Esophagus (tissue), 2 donors: ENCODE measurements around the gene RBMS1. TPM values are rescaled to one million over a fixed set of nuclear protein-coding genes. Genes with fewer than 3 reads are reported as not detected.

Experiments
- H3K27ac ChIP-seq, 2 donors: one replicate each; pipeline ENCODE4 v1.5.1; 2013; ENCODE audit warnings: low read depth in 2 of 2, mild to moderate bottlenecking in 2 of 2, inconsistent platforms in 1 of 2, low read length in 1 of 2, moderate library complexity in 1 of 2
- H3K27me3 ChIP-seq, 2 donors: one replicate each; pipeline ENCODE4 v1.6.1; 2013; ENCODE audit warnings: low read length in 2 of 2, control low read depth in 1 of 2, mild to moderate bottlenecking in 1 of 2; ENCODE audit not compliant: insufficient read depth in 2 of 2, control insufficient read depth in 1 of 2
- H3K36me3 ChIP-seq, 2 donors: one replicate each; pipeline ENCODE4 v1.6.1; 2013; ENCODE audit warnings: low read length in 1 of 2; ENCODE audit not compliant: control insufficient read depth in 2 of 2, insufficient read depth in 2 of 2
- H3K4me1 ChIP-seq, 2 donors: one replicate each; pipeline ENCODE4 v1.6.1; 2013; ENCODE audit warnings: low read length in 1 of 2; ENCODE audit not compliant: control insufficient read depth in 2 of 2, insufficient read depth in 2 of 2
- H3K4me3 ChIP-seq, 2 donors: one replicate each; pipeline ENCODE4 v1.5.1; 2013; ENCODE audit warnings: low read length in 2 of 2, mild to moderate bottlenecking in 2 of 2, low read depth in 1 of 2, moderate library complexity in 1 of 2
- H3K9me3 ChIP-seq, 2 donors: one replicate each; pipeline ENCODE4 v1.6.1; 2013; ENCODE audit warnings: mild to moderate bottlenecking in 2 of 2, low read depth in 1 of 2, low read length in 1 of 2, moderate library complexity in 1 of 2; ENCODE audit not compliant: control insufficient read depth in 2 of 2, insufficient read depth in 1 of 2
- WGBS, 2 donors: extraction: QIAGEN DNeasy Blood & Tissue Kit; methylation state at CpG; one replicate each; pipeline ENCODE4 v1.1.7; 2013; 5-methylcytosine and 5-hydroxymethylcytosine counted together
- polyA plus RNA-seq, 2 donors: library from polyadenylated mRNA; stranded (reverse); fragments of 200-250 nt; gene quantifications; one replicate each; pipeline ENCODE4 v1.2.3, GENCODE V29; 2013
- donor health status: healthy with polysubstance abuse.
- donor health status: Bipolar disorder and iron deficiency.

RBMS1 gene
- polyA plus RNA-seq, 2 donors, result 18.1 to 23.6 TPM

- Histone ChIP-seq H3K27ac (no peak overlapping the region), H3K4me1 (peaks cover 0 to 4% of the 10 kb centered on the region in 2 donors), H3K27me3 (no peaks in the 10 kb centered on the region), H3K36me3 (peaks cover 0 to 2% of the 10 kb centered on the region in 2 donors), H3K4me3 (no peak overlapping the region), H3K9me3 (no peaks in the 10 kb centered on the region)
- WGBS, 2 donors, result 69 to 73% methylated on average over 2 of the region's 2 CpGs
Measured at GRCh38 chr2:160315337-160315736, 178.3 kb downstream of the RBMS1 start.

GRCh38 chr2:160310118-160310828 lies 183.3 kb downstream of the RBMS1 start:
- Histone ChIP-seq H3K27ac (no peak overlapping the region), H3K9me3 (no peaks in the 10 kb centered on the region), H3K4me1 (no peaks in the 10 kb centered on the region), H3K36me3 (peaks cover 0 to 2% of the 10 kb centered on the region in 2 donors), H3K27me3 (no peaks in the 10 kb centered on the region), H3K4me3 (no peak overlapping the region)
- 69 to 73% methylated on average over 8 of the region's 8 CpGs for whole genome bisulfite sequencing, 2 donors

- Histone ChIP-seq H3K36me3 (peaks cover 0 to 2% of the 10 kb centered on the region in 2 donors), H3K27ac (no peak overlapping the region), H3K27me3 (no peaks in the 10 kb centered on the region), H3K4me3 (no peak overlapping the region), H3K4me1 (no peaks in the 10 kb centered on the region), H3K9me3 (no peaks in the 10 kb centered on the region)
Measured at GRCh38 chr2:160309585-160309984, 184.0 kb downstream of the RBMS1 start.

DNA sequence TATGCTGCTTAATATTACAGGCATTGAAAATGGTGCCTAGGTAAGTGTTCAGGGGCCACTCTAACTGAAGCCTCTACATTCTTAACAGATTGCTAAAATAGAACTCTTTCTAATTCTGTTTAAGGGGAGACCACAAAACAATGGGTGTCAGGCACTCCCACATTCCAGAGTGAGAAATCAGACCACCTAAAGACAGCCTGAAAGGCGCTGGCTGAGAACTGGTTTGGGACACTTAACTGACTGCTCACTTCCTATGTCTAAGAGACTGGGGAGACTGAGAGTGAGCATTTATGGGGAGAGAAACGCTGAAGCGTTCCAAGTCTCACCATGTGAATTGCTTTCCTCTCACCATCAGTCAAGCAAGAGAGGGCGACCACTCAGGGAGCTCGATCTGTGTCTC lies 184.7 kb downstream of the RBMS1 start:
- H3K9me3 ChIP-seq, result no peaks in the 10 kb centered on the region
- no peaks in the 10 kb centered on the region for H3K27me3 ChIP-seq
- no peak overlapping the region for H3K27ac ChIP-seq
- peaks cover 0 to 2% of the 10 kb centered on the region in 2 donors for H3K36me3 ChIP-seq
- H3K4me1 ChIP-seq, result no peaks in the 10 kb centered on the region
- WGBS, 2 donors, result 92 to 93% methylated on average over 5 of the region's 5 CpGs
- no peak overlapping the region for H3K4me3 ChIP-seq

GRCh38 chr2:160308476-160308875 lies 185.1 kb downstream of the RBMS1 start:
- H3K4me3 ChIP-seq, result no peak overlapping the region
- H3K36me3 ChIP-seq, result peaks cover 0 to 2% of the 10 kb centered on the region in 2 donors
- no peaks in the 10 kb centered on the region for H3K27me3 ChIP-seq
- no peak overlapping the region for H3K27ac ChIP-seq
- H3K9me3 ChIP-seq, result no peaks in the 10 kb centered on the region
- 97 to 98% methylated on average over 3 of the region's 3 CpGs for WGBS, 2 donors
- H3K4me1 ChIP-seq, result no peaks in the 10 kb centered on the region

- H3K9me3 ChIP-seq, result no peaks in the 10 kb centered on the region
- WGBS, 2 donors, result 73 to 74% methylated on average over 10 of the region's 10 CpGs
- peaks cover 0 to 2% of the 10 kb centered on the region in 2 donors for H3K36me3 ChIP-seq
- H3K4me1 ChIP-seq, result no peaks in the 10 kb centered on the region
- no peak overlapping the region for H3K4me3 ChIP-seq
- no peak overlapping the region for H3K27ac ChIP-seq
- no peaks in the 10 kb centered on the region for H3K27me3 ChIP-seq
Measured at GRCh38 chr2:160306985-160307384, 186.6 kb downstream of the RBMS1 start.

DNA sequence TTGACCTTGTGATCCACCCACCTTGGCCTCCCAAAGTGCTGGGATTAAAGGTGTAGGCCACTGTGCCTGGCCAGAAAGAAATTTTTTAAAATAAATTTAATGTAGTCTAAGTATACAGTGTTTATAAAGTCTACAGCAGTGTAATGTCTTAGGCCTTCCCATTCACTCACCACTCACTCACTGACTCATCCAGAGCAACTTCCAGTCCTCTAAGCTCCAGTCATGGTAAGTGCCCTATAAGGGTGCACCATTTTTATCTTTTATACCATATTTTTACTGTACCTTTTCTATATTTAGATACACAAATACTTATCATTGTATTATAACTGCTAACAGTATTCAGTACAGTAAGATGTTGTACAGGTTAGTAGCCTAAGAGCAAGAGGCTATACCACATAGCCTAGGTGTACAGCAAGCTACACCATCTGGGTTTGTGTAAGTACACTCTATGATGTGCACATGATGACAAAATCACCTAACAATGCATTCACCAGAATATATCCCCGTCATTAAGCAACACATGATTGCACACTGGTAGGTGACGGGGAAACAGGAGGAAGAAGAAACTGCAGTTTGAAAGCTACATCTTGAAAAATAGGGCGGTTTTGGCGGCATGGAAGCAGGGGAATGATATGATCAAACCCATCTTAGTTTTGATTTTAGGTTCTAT lies 188.4 kb downstream of the RBMS1 start:
- H3K36me3 ChIP-seq, result peaks cover 0 to under 1% of the 10 kb centered on the region in 2 donors

DNA sequence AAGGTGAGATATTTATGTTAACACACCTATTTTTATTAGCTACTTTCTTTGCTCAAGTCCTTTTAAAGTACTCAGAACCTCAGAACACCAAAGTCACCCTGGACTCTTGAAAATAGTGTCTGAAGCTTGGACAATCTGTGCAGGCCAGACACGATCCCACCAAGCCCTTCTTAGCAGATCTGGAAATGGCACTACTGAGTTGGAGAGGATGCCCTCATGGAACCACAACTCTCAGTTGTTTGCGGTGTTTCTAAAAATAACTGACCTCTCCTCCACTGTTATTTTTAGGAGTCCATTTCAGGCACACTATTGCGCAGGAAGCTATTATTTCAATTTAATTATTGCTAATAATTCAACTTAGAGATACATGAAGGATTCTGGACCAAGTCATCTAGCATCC lies 190.1 kb downstream of the RBMS1 start:
- Histone ChIP-seq H3K4me3 (no peak overlapping the region), H3K36me3 (peaks cover 0 to 6% of the 10 kb centered on the region in 2 donors), H3K9me3 (no peaks in the 10 kb centered on the region), H3K4me1 (no peaks in the 10 kb centered on the region), H3K27ac (no peak overlapping the region), H3K27me3 (no peaks in the 10 kb centered on the region)
- 85 to 90% methylated on average over 3 of the region's 3 CpGs for WGBS, 2 donors

More for the DNA sequence above, 188.4 kb downstream of the RBMS1 start:
- Histone ChIP-seq H3K4me1 (no peaks in the 10 kb centered on the region), H3K9me3 (no peaks in the 10 kb centered on the region), H3K27ac (no peak overlapping the region), H3K27me3 (no peaks in the 10 kb centered on the region), H3K4me3 (no peak overlapping the region)
- WGBS, 2 donors, result 90 to 94% methylated on average over 4 of the region's 4 CpGs

- Histone ChIP-seq H3K36me3 (peaks cover 0 to 6% of the 10 kb centered on the region in 2 donors), H3K4me1 (no peaks in the 10 kb centered on the region), H3K27ac (no peak overlapping the region), H3K4me3 (no peak overlapping the region), H3K27me3 (no peaks in the 10 kb centered on the region), H3K9me3 (no peaks in the 10 kb centered on the region)
- WGBS, 2 donors, result 61 to 67% methylated on average over 2 of the region's 2 CpGs
Measured at GRCh38 chr2:160303076-160303475, 190.5 kb downstream of the RBMS1 start.

- no peaks in the 10 kb centered on the region for H3K9me3 ChIP-seq
- H3K27ac ChIP-seq, result no peak overlapping the region
- 83 to 87% methylated on average over 2 of the region's 2 CpGs for WGBS, 2 donors
- peaks cover 0 to 13% of the 10 kb centered on the region in 2 donors for H3K36me3 ChIP-seq
- no peaks in the 10 kb centered on the region for H3K4me1 ChIP-seq
- no peaks in the 10 kb centered on the region for H3K27me3 ChIP-seq
- no peak overlapping the region for H3K4me3 ChIP-seq
Measured at GRCh38 chr2:160301420-160301819, 192.2 kb downstream of the RBMS1 start.
